Measurements from ENCODE around the gene TBATA.

Gene TBATA

GRCh38 chr10:70743879-70744278, 41.3 kb downstream of the TBATA start:
- no peak for DNase-seq (ENCODE audit: low read depth)

- DNase-seq (ENCODE audit: low read depth): no peak
Measured at GRCh38 chr10:70743430-70743788, 41.8 kb downstream of the TBATA start.

GRCh38 chr10:70742537-70743429, 42.4 kb downstream of the TBATA start:
- DNase-seq (ENCODE audit: low read depth): no peak

GRCh38 chr10:70740406-70741288, 44.5 kb downstream of the TBATA start:
- no peak for DNase-seq (ENCODE audit: low read depth)

- no peak for DNase-seq (ENCODE audit: low read depth)
Measured at GRCh38 chr10:70738761-70739121, 46.4 kb downstream of the TBATA start.

GRCh38 chr10:70738006-70738760, 47.0 kb downstream of the TBATA start:
- no peak for DNase-seq (ENCODE audit: low read depth)

GRCh38 chr10:70737250-70737649, 47.9 kb downstream of the TBATA start:
- no peak for DNase-seq (ENCODE audit: low read depth)

- DNase-seq (ENCODE audit: low read depth): no peak
Measured at GRCh38 chr10:70736525-70736924, 48.7 kb downstream of the TBATA start.

- no peak for DNase-seq (ENCODE audit: low read depth)
Measured at GRCh38 chr10:70735161-70735560, 50.0 kb downstream of the TBATA start.

GRCh38 chr10:70733051-70733450, 52.1 kb downstream of the TBATA start:
- no peak for DNase-seq (ENCODE audit: low read depth)

GRCh38 chr10:70732569-70732968, 52.6 kb downstream of the TBATA start:
- no peak for DNase-seq (ENCODE audit: low read depth)

- no peak for DNase-seq (ENCODE audit: low read depth)
Measured at GRCh38 chr10:70730955-70731354, 54.2 kb downstream of the TBATA start.

GRCh38 chr10:70729763-70730357, 55.3 kb downstream of the TBATA start:
- no peak for DNase-seq (ENCODE audit: low read depth)

GRCh38 chr10:70728328-70728727, 56.8 kb downstream of the TBATA start:
- DNase-seq (ENCODE audit: low read depth): no peak

GRCh38 chr10:70726909-70727495, 58.2 kb downstream of the TBATA start:
- DNase-seq (ENCODE audit: low read depth): no peak

GRCh38 chr10:70723771-70724170, 61.4 kb downstream of the TBATA start:
- DNase-seq (ENCODE audit: low read depth): no peak

- DNase-seq (ENCODE audit: low read depth): no peak
Measured at GRCh38 chr10:70722820-70723424, 62.3 kb downstream of the TBATA start.
